Measurements from ENCODE around the gene CLPX. TPM values are rescaled to one million over a fixed set of nuclear protein-coding genes. Genes with fewer than 3 reads are reported as not detected.

CLPX gene
- total RNA-seq, 2 donors from 2014 or later: 60.5 to 62.7 TPM

- no peak overlapping the region for H3K9ac ChIP-seq (ENCODE audit: extremely low read depth, low read length, poor library complexity, severe bottlenecking)
- H3K4me3 ChIP-seq (ENCODE audit: low read length): no peak overlapping the region
- Mint-ChIP-seq H3K36me3 (ENCODE audit: low read depth) (peaks cover 34% of the 10 kb centered on the region), H3K27ac (no peak overlapping the region), H3K4me3 (no peak overlapping the region), H3K9me3 (no peaks in the 10 kb centered on the region), H3K27me3 (ENCODE audit: insufficient read depth) (no peaks in the 10 kb centered on the region), H3K4me1 (no peaks in the 10 kb centered on the region)
- no peak overlapping the region for H3K27ac ChIP-seq (ENCODE audit: low read depth, low read length)
- WGBS, 2 experiments (ENCODE audit: insufficient coverage in 1 of 2, insufficient read length in 1 of 2): 95 to 100% methylated on average over 2 to 3 of the region's 4 CpGs
- no peak for TF ChIP-seq CTCF (conservative IDR thresholded peaks at IDR 0.05)
- H3K27me3 ChIP-seq (ENCODE audit: control insufficient read depth, insufficient read depth, low read length, poor library complexity, severe bottlenecking): no peaks in the 10 kb centered on the region
- H3K4me1 ChIP-seq (ENCODE audit: control insufficient read depth, insufficient read depth, low read length): no peaks in the 10 kb centered on the region
- peaks cover 74% of the 10 kb centered on the region for H3K36me3 ChIP-seq (ENCODE audit: control insufficient read depth, insufficient read depth, low read length)
- no peak for DNase-seq
- H3K9me3 ChIP-seq (ENCODE audit: control insufficient read depth, low read length): no peaks in the 10 kb centered on the region
Measured at GRCh38 chr15:65163041-65163440, 22.1 kb downstream of the CLPX start.

- H3K9ac ChIP-seq (ENCODE audit: extremely low read depth, low read length, poor library complexity, severe bottlenecking): no peak overlapping the region
- Mint-ChIP-seq H3K4me3 (no peak overlapping the region), H3K27me3 (ENCODE audit: insufficient read depth) (no peaks in the 10 kb centered on the region), H3K27ac (no peak overlapping the region), H3K4me1 (no peaks in the 10 kb centered on the region), H3K9me3 (no peaks in the 10 kb centered on the region), H3K36me3 (ENCODE audit: low read depth) (peaks cover 47% of the 10 kb centered on the region)
- no peaks in the 10 kb centered on the region for H3K9me3 ChIP-seq (ENCODE audit: control insufficient read depth, low read length)
- H3K27ac ChIP-seq (ENCODE audit: low read depth, low read length): no peak overlapping the region
- H3K4me3 ChIP-seq (ENCODE audit: low read length): no peak overlapping the region
- no peak for TF ChIP-seq CTCF (conservative IDR thresholded peaks at IDR 0.05)
- WGBS, 2 experiments (ENCODE audit: insufficient coverage in 1 of 2, insufficient read length in 1 of 2): 91% methylated on average over 3 of the region's 5 CpGs; no CpG with 5 or more reads in 1 of the 2 experiments
- DNase-seq: no peak
- no peaks in the 10 kb centered on the region for H3K27me3 ChIP-seq (ENCODE audit: control insufficient read depth, insufficient read depth, low read length, poor library complexity, severe bottlenecking)
- no peaks in the 10 kb centered on the region for H3K4me1 ChIP-seq (ENCODE audit: control insufficient read depth, insufficient read depth, low read length)
- H3K36me3 ChIP-seq (ENCODE audit: control insufficient read depth, insufficient read depth, low read length): peaks cover 91% of the 10 kb centered on the region
Measured at GRCh38 chr15:65156692-65157091, 28.4 kb downstream of the CLPX start.

- Mint-ChIP-seq H3K4me3 (no peak overlapping the region), H3K9me3 (no peaks in the 10 kb centered on the region), H3K27ac (no peak overlapping the region), H3K27me3 (ENCODE audit: insufficient read depth) (no peaks in the 10 kb centered on the region), H3K36me3 (ENCODE audit: low read depth) (peaks cover 51% of the 10 kb centered on the region), H3K4me1 (no peaks in the 10 kb centered on the region)
- TF ChIP-seq CTCF (conservative IDR thresholded peaks at IDR 0.05): no peak
- WGBS, 2 experiments (ENCODE audit: insufficient coverage in 1 of 2, insufficient read length in 1 of 2): 90 to 93% methylated on average over 2 to 6 of the region's 6 CpGs
- no peak overlapping the region for H3K4me3 ChIP-seq (ENCODE audit: low read length)
- peaks cover 91% of the 10 kb centered on the region for H3K36me3 ChIP-seq (ENCODE audit: control insufficient read depth, insufficient read depth, low read length)
- no peaks in the 10 kb centered on the region for H3K27me3 ChIP-seq (ENCODE audit: control insufficient read depth, insufficient read depth, low read length, poor library complexity, severe bottlenecking)
- H3K4me1 ChIP-seq (ENCODE audit: control insufficient read depth, insufficient read depth, low read length): no peaks in the 10 kb centered on the region
- no peaks in the 10 kb centered on the region for H3K9me3 ChIP-seq (ENCODE audit: control insufficient read depth, low read length)
- H3K27ac ChIP-seq (ENCODE audit: low read depth, low read length): no peak overlapping the region
- DNase-seq: no peak
- no peak overlapping the region for H3K9ac ChIP-seq (ENCODE audit: extremely low read depth, low read length, poor library complexity, severe bottlenecking)
Measured at GRCh38 chr15:65154720-65155119, 30.4 kb downstream of the CLPX start.
